K562 (cell line): ENCODE measurements around the gene PPIF. TPM values are rescaled to one million over a fixed set of nuclear protein-coding genes. Genes with fewer than 3 reads are reported as not detected.

Experiments
- ATAC-seq: fragments of 200-7000 bp; cut with Tn5 transposase; 3 replicates; pipeline ENCODE4 v1.9.1; 2020; ENCODE audit warnings: moderate library complexity
- BruUV-seq: library from RNA; stranded (reverse); fragments of 400-500 nt; replicated peaks from 2 replicates; lab custom pipeline; 2021; lab: Mats Ljungman, UMichigan
- CTCF ChIA-PET: fragments of 300-600 bp; formaldehyde crosslinking; extraction: SDS; loops from one replicate; lab custom pipeline; 2021; ENCODE audit warnings: low intra/inter-chr PET ratio; lab: Yijun Ruan, JAX
- POLR2A ChIA-PET: fragments of 300-600, 350-650 bp; sonication (Branson Sonifier 250); formaldehyde crosslinking; extraction: SDS; loops from one replicate; lab custom pipeline; 2021; ENCODE audit warnings: antibody characterized with exemption, inconsistent platforms; lab: Yijun Ruan, JAX
- DNase-seq, 4 experiments: peaks; one replicate each; pipeline versions ENCODE4 v3.0.0 to v3.0.0-alpha.2; 2011 to 2018; ENCODE audit warnings: low spot score in 3 of 4, mixed read lengths in 3 of 4; ENCODE audit errors: extremely low read depth in 1 of 4
- FAIRE-seq: peaks from 2 replicates; lab custom pipeline; 2011; peaks lifted over from hg19 to GRCh38; lab: Jason Lieb, UNC
- H2AFZ ChIP-seq: 2 replicates; pipeline ENCODE4 v1.6.0; 2011; ENCODE audit warnings: low read depth, low read length, control low read depth, inconsistent platforms
- H3K27ac ChIP-seq: fragments of 200-600 bp; 3 replicates; pipeline ENCODE4 v1.8.0; 2011; ENCODE audit warnings: low read depth, mild to moderate bottlenecking, control low read depth, inconsistent platforms, low read length, moderate library complexity, mixed read lengths; ENCODE audit errors: extremely low read depth
- H3K27me3 ChIP-seq, 2 experiments: fragments of 300-600 bp in 1 of 2; 2 replicates in 1 of 2; 3 replicates in 1 of 2; pipeline versions ENCODE4 v1.6.0 to v1.8.0; 2011; ENCODE audit warnings: inconsistent platforms in 2 of 2, low read length in 2 of 2, mild to moderate bottlenecking in 1 of 2, mixed read lengths in 1 of 2, moderate library complexity in 1 of 2; ENCODE audit not compliant: control insufficient read depth in 2 of 2, insufficient read depth in 2 of 2
- H3K36me3 ChIP-seq: fragments of 300-600 bp; 3 replicates; pipeline ENCODE4 v1.8.0; 2011; ENCODE audit warnings: mild to moderate bottlenecking, low read length, inconsistent platforms; ENCODE audit not compliant: control insufficient read depth, insufficient read depth
- H3K4me1 ChIP-seq, 2 experiments: fragments of 200-600 bp in 1 of 2; replicated peaks in 1 of 2; 2 replicates in 1 of 2; 3 replicates in 1 of 2; pipeline versions ENCODE4 v1.5.1 to v1.8.0; 2011; ENCODE audit warnings: inconsistent platforms in 2 of 2, low read length in 2 of 2, mild to moderate bottlenecking in 1 of 2, mixed read lengths in 1 of 2, moderate library complexity in 1 of 2; ENCODE audit not compliant: control insufficient read depth in 2 of 2, insufficient read depth in 2 of 2
- H3K4me2 ChIP-seq: 2 replicates; pipeline ENCODE4 v1.6.1; 2011; ENCODE audit warnings: low read length, control low read depth, inconsistent platforms, mixed read lengths; ENCODE audit not compliant: insufficient read depth
- H3K4me3 ChIP-seq: fragments of 200-600 bp; sonication (generic), shearing (Covaris generic); 2 replicates; pipeline ENCODE4 v1.5.1; 2016; ENCODE audit warnings: control low read depth, inconsistent platforms
- H3K79me2 ChIP-seq: fragments of 200-600 bp; 3 replicates; pipeline ENCODE4 v1.8.0; 2011; ENCODE audit warnings: low read length, inconsistent platforms; ENCODE audit not compliant: control insufficient read depth, insufficient read depth
- H3K9ac ChIP-seq, 2 experiments: 2 replicates each; pipeline versions ENCODE4 v1.6.0 to v1.6.1; 2011; ENCODE audit warnings: low read depth in 2 of 2, low read length in 2 of 2, control low read depth in 1 of 2, inconsistent platforms in 1 of 2, mild to moderate bottlenecking in 1 of 2, mixed read lengths in 1 of 2; ENCODE audit not compliant: insufficient read depth in 1 of 2
- H3K9me1 ChIP-seq: one replicate; pipeline ENCODE4 v1.6.0; 2011; ENCODE audit warnings: inconsistent platforms, mild to moderate bottlenecking, low read length, moderate library complexity; ENCODE audit not compliant: control insufficient read depth, insufficient read depth
- H3K9me3 ChIP-seq: replicated peaks from 2 replicates; pipeline ENCODE4 v1.5.1; 2011; ENCODE audit warnings: low read depth, low read length, inconsistent platforms; ENCODE audit not compliant: control insufficient read depth, insufficient read depth
- H4K20me1 ChIP-seq: replicated peaks from 2 replicates; pipeline ENCODE4 v1.6.1; 2011; ENCODE audit warnings: low read length, inconsistent platforms, mixed read lengths; ENCODE audit not compliant: control insufficient read depth, insufficient read depth
- CTCF ChIP-seq, 3 experiments: IDR thresholded peaks in 2 of 3; conservative IDR thresholded peaks in 1 of 3; 2 replicates each; pipeline ENCODE4 v1.5.1; 2011 to 2012; ENCODE audit warnings: low read length in 3 of 3, mild to moderate bottlenecking in 3 of 3, control low read depth in 2 of 3, improper control_type of control experiment in 1 of 3, inconsistent platforms in 1 of 3, low read depth in 1 of 3, mixed read lengths in 1 of 3, moderate library complexity in 1 of 3; ENCODE audit not compliant: insufficient read depth in 2 of 3
- MAFG ChIP-seq: fragments of 450-650 bp; conservative IDR thresholded peaks from 2 replicates; pipeline ENCODE4 v1.6.1; 2016; ENCODE audit warnings: missing genetic modification characterization, missing compliant biosample characterization
- MAFK ChIP-seq: IDR thresholded peaks from 2 replicates; pipeline ENCODE4 v1.6.1; 2011; ENCODE audit warnings: low read length, improper control_type of control experiment
- MCM2 ChIP-seq: fragments of 450-650 bp; IDR thresholded peaks from 2 replicates; pipeline ENCODE4 v1.6.1; 2017; ENCODE audit warnings: low read depth, mild to moderate bottlenecking
- MTA1 ChIP-seq: fragments of 450-650 bp; IDR thresholded peaks from 2 replicates; pipeline ENCODE4 v1.6.1; 2017; ENCODE audit warnings: borderline replicate concordance
- MXI1 ChIP-seq: IDR thresholded peaks from 2 replicates; pipeline ENCODE4 v1.6.1; 2011; ENCODE audit warnings: low read depth, mild to moderate bottlenecking, improper control_type of control experiment, low read length
- RAD21 ChIP-seq, 2 experiments: fragments of 250-450 bp in 1 of 2; fragments of 450-650 bp in 1 of 2; sonication (Bioruptor Pico) in 1 of 2; formaldehyde crosslinking in 1 of 2; IDR thresholded peaks in 1 of 2; conservative IDR thresholded peaks in 1 of 2; 2 replicates each; pipeline versions ENCODE4 v1.4.0 to v1.8.0; 2020 to 2022; ENCODE audit warnings: mild to moderate bottlenecking in 2 of 2, moderate library complexity in 1 of 2
- RBM14 ChIP-seq: fragments of 200-400 bp; formaldehyde crosslinking; IDR thresholded peaks from 2 replicates; pipeline ENCODE4 v1.6.1; 2018; ENCODE audit warnings: low read depth, mild to moderate bottlenecking, low read length, moderate library complexity, borderline replicate concordance; ENCODE audit not compliant: insufficient read depth
- SMC3 ChIP-seq: conservative IDR thresholded peaks from 2 replicates; pipeline ENCODE4 v1.6.1; 2011; ENCODE audit warnings: low read depth, low read length, improper control_type of control experiment; ENCODE audit not compliant: insufficient read depth
- ZBED1 ChIP-seq: IDR thresholded peaks from 2 replicates; pipeline ENCODE4 v1.6.1; 2014
- ZHX1 ChIP-seq: fragments of 150-350 bp; conservative IDR thresholded peaks from 2 replicates; pipeline ENCODE4 v1.6.1; 2014; ENCODE audit warnings: low read length
- ZNF311 ChIP-seq: fragments of 250-450 bp; sonication (Bioruptor Pico); IDR thresholded peaks from 2 replicates; pipeline ENCODE4 v1.4.0; 2020; ENCODE audit warnings: mild to moderate bottlenecking, moderate library complexity
- ZNF316 ChIP-seq: fragments of 450-650 bp; IDR thresholded peaks from 2 replicates; pipeline ENCODE4 v1.6.1; 2016
- ZNF77 ChIP-seq: fragments of 250-450 bp; sonication (Bioruptor Pico); IDR thresholded peaks from 2 replicates; pipeline ENCODE4 v1.5.0; 2020
- ZNF780A ChIP-seq: fragments of 250-450 bp; sonication (Bioruptor Pico); IDR thresholded peaks from 2 replicates; pipeline ENCODE4 v1.5.0; 2021; ENCODE audit warnings: mild to moderate bottlenecking
- WGBS: fragments of 100-300 bp; shearing (Covaris generic); methylation state at CpG from one replicate; pipeline ENCODE4 v1.1.6; 2016; ENCODE audit warnings: low coverage, mixed read lengths; ENCODE audit not compliant: insufficient coverage; ENCODE audit errors: missing lambda C conversion rate; 5-methylcytosine and 5-hydroxymethylcytosine counted together
- in situ Hi-C: fragments of 300-500 bp; cut with MboI; formaldehyde crosslinking; loops from 4 replicates; pipeline ENCODE4 v1.15.0; 2018; ENCODE audit warnings: inconsistent platforms, mixed read lengths
- intact Hi-C: fragments of 100-400 bp; cut with micrococcal nuclease; formaldehyde crosslinking; loops from 2 replicates; pipeline ENCODE4 v1.14.2; 2022
- polyA plus RNA-seq, 8 experiments: library from polyadenylated mRNA; depleted of rRNA in 4 of 8; stranded (reverse) in 5 of 8; unstranded in 3 of 8; fragments of >200 nt; fragmentation: Nextera tagmentation in 2 of 8; fragmentation: Illumina TruSeq in 1 of 8; extraction: Ambion mirVana in 2 of 8; extraction: Trizol in 1 of 8; gene quantifications; 2 replicates each; pipeline versions ENCODE4 v1.2.1 to v1.2.3, GENCODE V29; 2011 to 2014; ENCODE audit warnings: inconsistent platforms in 1 of 8, missing spikeins in 1 of 8
- total RNA-seq, 7 experiments: library from RNA; depleted of rRNA in 6 of 7; stranded (reverse); fragments of >200 nt in 6 of 7; fragmentation: Illumina TruSeq in 2 of 7; extraction: Trizol in 2 of 7; gene quantifications; 2 replicates each; pipeline versions ENCODE4 v1.2.1 to v1.2.3, GENCODE V29; 2011 to 2021; ENCODE audit warnings: low replicate concordance in 1 of 7
- TF ChIP-seq, protein P1 (sequence below), 2 experiments: fragments of 450-650 bp; conservative IDR thresholded peaks; 2 replicates each; pipeline ENCODE4 v1.6.1; 2017; ENCODE audit warnings: mild to moderate bottlenecking in 2 of 2, moderate library complexity in 2 of 2

Gene PPIF
- total and polyA plus RNA-seq, 9 of the 15 experiments (the other 6 are each of a cell fraction or from before 2014, with no cell fraction given): 40.9 to 287 (median 117) TPM

- no peak for FAIRE-seq
- 76% methylated on average over 24 of the region's 28 CpGs for WGBS
- DNase-seq: peak in 1 of 4 experiments; percentile 46
- no peaks in the 10 kb centered on the region for H3K79me2 ChIP-seq
- ATAC-seq: no peak
- H3K27ac ChIP-seq: no peak overlapping the region
- 0 out of 4 replicates have a peak overlapping the region, but pooled peaks of 1 of the 2 experiments have one; percentile 11 for H3K9ac ChIP-seq
- BruUV-seq: no TSS peak
- peaks cover 0 to 5% of the 10 kb centered on the region in 2 experiments; a peak in 1 of 5 replicates for H3K27me3 ChIP-seq
- peaks cover 29 to 62% of the 10 kb centered on the region in 2 experiments; a peak in 4 of 5 replicates for H3K4me1 ChIP-seq
- intact Hi-C loops: no loop called here
- POLR2A ChIA-PET: no interaction called here
- no peaks in the 10 kb centered on the region for H3K36me3 ChIP-seq
- peaks cover 4% of the 10 kb centered on the region for H3K9me1 ChIP-seq
- no peaks in the 10 kb centered on the region for H3K9me3 ChIP-seq
- CTCF ChIA-PET: no interaction called here
- no peaks in the 10 kb centered on the region for H4K20me1 ChIP-seq
- no peak overlapping the region for H3K4me3 ChIP-seq
- no peak overlapping the region for H2AFZ ChIP-seq
- no peak overlapping the region for H3K4me2 ChIP-seq
- in situ Hi-C loops: no loop called here
- TF ChIP-seq RAD21 (CRISPR knock-in tag; conservative IDR thresholded peaks at IDR 0.05 in 1 of 2, IDR thresholded peaks at IDR 0.05 in 1 of 2): peak in 1 of 2 experiments; percentile 30; a peak in 1 of 4 replicates
- TF ChIP-seq, protein P1, sequence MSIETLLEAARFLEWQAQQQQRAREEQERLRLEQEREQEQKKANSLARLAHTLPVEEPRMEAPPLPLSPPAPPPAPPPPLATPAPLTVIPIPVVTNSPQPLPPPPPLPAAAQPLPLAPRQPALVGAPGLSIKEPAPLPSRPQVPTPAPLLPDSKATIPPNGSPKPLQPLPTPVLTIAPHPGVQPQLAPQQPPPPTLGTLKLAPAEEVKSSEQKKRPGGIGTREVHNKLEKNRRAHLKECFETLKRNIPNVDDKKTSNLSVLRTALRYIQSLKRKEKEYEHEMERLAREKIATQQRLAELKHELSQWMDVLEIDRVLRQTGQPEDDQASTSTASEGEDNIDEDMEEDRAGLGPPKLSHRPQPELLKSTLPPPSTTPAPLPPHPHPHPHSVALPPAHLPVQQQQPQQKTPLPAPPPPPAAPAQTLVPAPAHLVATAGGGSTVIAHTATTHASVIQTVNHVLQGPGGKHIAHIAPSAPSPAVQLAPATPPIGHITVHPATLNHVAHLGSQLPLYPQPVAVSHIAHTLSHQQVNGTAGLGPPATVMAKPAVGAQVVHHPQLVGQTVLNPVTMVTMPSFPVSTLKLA (conservative IDR thresholded peaks at IDR 0.05): no peak
- TF ChIP-seq ZNF316: peak; percentile 52; the same call in 1 of the 2 replicates
- no peak for TF ChIP-seq ZNF780A (CRISPR knock-in tag)
- TF ChIP-seq MTA1: no peak
- no peak for TF ChIP-seq MCM2
- peak; percentile 14 to 41 (median 37); a peak in 4 of 6 replicates for TF ChIP-seq CTCF (IDR thresholded peaks at IDR 0.05 in 2 of 3, conservative IDR thresholded peaks at IDR 0.05 in 1 of 3; ENCODE audit: insufficient read depth in 2 of 3, low read depth in 1 of 3, low read length in 3 of 3)
- TF ChIP-seq ZHX1: no peak
- TF ChIP-seq MXI1: no peak
- 0 out of 2 replicates have a peak, but pooled peaks have one; percentile 1 for TF ChIP-seq SMC3
- 0 out of 2 replicates have a peak, but pooled peaks have one; percentile 34 for TF ChIP-seq MAFK
- TF ChIP-seq ZBED1: no peak
- TF ChIP-seq MAFG: 0 out of 2 replicates have a peak, but pooled peaks have one; percentile 14
- TF ChIP-seq ZNF311 (CRISPR knock-in tag): no peak
- no peak for TF ChIP-seq ZNF77 (CRISPR knock-in tag)
- TF ChIP-seq RBM14: no peak
Measured at GRCh38 chr10:79385804-79386531, 38.7 kb downstream of the PPIF start.
